Keratinocyte (primary cell): Measurements from ENCODE around the gene NT5C.

Source experiments
- CTCF ChIP-seq, 3 experiments: IDR thresholded peaks in 1 of 3; conservative IDR thresholded peaks in 1 of 3; optimal IDR thresholded peaks in 1 of 3; 2 replicates in 2 of 3; 3 replicates in 1 of 3; pipeline versions ENCODE3 to v1.5.1; 2011; ENCODE audit warnings: low read length in 3 of 3, mild to moderate bottlenecking in 3 of 3, moderate library complexity in 2 of 3, control low read depth in 1 of 3, inconsistent platforms in 1 of 3; ENCODE audit not compliant: insufficient read depth in 2 of 3; ENCODE audit errors: extremely low read depth in 1 of 3
- EZH2 ChIP-seq: IDR thresholded peaks from one replicate; pipeline ENCODE4 v1.6.1; 2012; ENCODE audit warnings: inconsistent platforms, mild to moderate bottlenecking, low read length, moderate library complexity

GRCh38 chr17:75142236-75142971 lies 10.9 kb upstream of the NT5C start:
- TF ChIP-seq CTCF (optimal IDR thresholded peaks at IDR 0.05 in 1 of 3, IDR thresholded peaks at IDR 0.05 in 1 of 3, conservative IDR thresholded peaks at IDR 0.05 in 1 of 3; ENCODE audit: extremely low read depth in 1 of 3, insufficient read depth in 2 of 3, low read length in 3 of 3), result no peak
- TF ChIP-seq EZH2, result no peak
